Adrenal gland (tissue), 5 donors: ENCODE data around the gene EIF4G3.

Experiments
- POLR2A ChIP-seq, 2 donors: fragments of 450-650 bp; IDR thresholded peaks; one replicate each; pipeline ENCODE4 v1.6.1; 2017; ENCODE audit warnings: antibody characterized with exemption in 2 of 2, mild to moderate bottlenecking in 2 of 2, moderate library complexity in 1 of 2
- TF ChIP-seq, protein P1 (sequence below), 6 experiments: fragments of 450-650 bp in 4 of 6; fragments of 200-600 bp in 2 of 6; sonication (generic) in 1 of 6; IDR thresholded peaks; 1 replicate in 5 of 6; 2 replicates in 1 of 6; pipeline versions ENCODE4 v1.5.1 to v1.8.0; 2016 to 2021; ENCODE audit warnings: antibody characterized with exemption in 6 of 6, mild to moderate bottlenecking in 2 of 6, moderate library complexity in 1 of 6
- donor health status: DM: no; HTN: no; CAD: no.

DNA sequence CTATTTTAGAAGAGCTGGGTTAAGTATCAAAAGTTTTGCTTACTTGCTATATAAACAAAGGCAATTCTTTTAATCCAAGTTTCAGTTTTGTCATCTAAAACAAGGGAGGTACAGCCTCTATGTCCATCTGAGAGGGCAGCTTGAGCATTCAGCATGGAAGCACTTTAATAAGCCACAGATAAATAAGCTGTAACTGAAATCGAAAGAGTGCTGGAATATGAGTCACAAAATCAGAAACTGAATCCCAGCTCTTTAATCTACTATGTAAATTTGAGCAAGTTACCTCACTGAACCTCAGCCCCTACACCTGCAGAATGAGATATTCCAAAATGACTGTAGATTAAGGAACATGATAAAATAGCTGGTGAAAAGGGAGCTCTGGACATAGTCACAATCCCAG lies 309.6 kb downstream of the EIF4G3 start:
- TF ChIP-seq, protein P1, sequence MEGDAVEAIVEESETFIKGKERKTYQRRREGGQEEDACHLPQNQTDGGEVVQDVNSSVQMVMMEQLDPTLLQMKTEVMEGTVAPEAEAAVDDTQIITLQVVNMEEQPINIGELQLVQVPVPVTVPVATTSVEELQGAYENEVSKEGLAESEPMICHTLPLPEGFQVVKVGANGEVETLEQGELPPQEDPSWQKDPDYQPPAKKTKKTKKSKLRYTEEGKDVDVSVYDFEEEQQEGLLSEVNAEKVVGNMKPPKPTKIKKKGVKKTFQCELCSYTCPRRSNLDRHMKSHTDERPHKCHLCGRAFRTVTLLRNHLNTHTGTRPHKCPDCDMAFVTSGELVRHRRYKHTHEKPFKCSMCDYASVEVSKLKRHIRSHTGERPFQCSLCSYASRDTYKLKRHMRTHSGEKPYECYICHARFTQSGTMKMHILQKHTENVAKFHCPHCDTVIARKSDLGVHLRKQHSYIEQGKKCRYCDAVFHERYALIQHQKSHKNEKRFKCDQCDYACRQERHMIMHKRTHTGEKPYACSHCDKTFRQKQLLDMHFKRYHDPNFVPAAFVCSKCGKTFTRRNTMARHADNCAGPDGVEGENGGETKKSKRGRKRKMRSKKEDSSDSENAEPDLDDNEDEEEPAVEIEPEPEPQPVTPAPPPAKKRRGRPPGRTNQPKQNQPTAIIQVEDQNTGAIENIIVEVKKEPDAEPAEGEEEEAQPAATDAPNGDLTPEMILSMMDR (IDR thresholded peaks at IDR 0.05): no peak
- no peak for TF ChIP-seq POLR2A (IDR thresholded peaks at IDR 0.05)
